HepG2 (cell line): ENCODE data around the gene IQGAP2. TPM values are rescaled to one million over a fixed set of nuclear protein-coding genes. Genes with fewer than 3 reads are reported as not detected.

Experiments
- FOXP4 ChIP-seq: sonication (generic); formaldehyde crosslinking; IDR thresholded peaks from 2 replicates; pipeline ENCODE4 v1.4.0; 2020; ENCODE audit warnings: missing genetic modification reagents
- ZNF710 ChIP-seq: sonication (generic); formaldehyde crosslinking; IDR thresholded peaks from 2 replicates; pipeline ENCODE4 v1.5.0; 2020; ENCODE audit warnings: mild to moderate bottlenecking, missing genetic modification reagents, borderline replicate concordance
- polyA plus RNA-seq, 8 experiments: library from polyadenylated mRNA; depleted of rRNA in 3 of 8; stranded (reverse) in 7 of 8; unstranded in 1 of 8; fragments of >200 nt; fragmentation: Illumina TruSeq in 4 of 8; extraction: Trizol in 4 of 8; gene quantifications; 2 replicates each; pipeline versions ENCODE4 v1.2.1 to v1.2.3, GENCODE V29; 2011 to 2016; ENCODE audit warnings: low read depth in 4 of 8, missing spikeins in 1 of 8, mixed read lengths in 1 of 8; ENCODE audit not compliant: insufficient read depth in 1 of 8
- total RNA-seq, 5 experiments: library from RNA; depleted of rRNA; stranded (reverse); fragments of >200 nt; fragmentation: Illumina TruSeq; extraction: Trizol; gene quantifications; 2 replicates each; pipeline ENCODE4 v1.2.3, GENCODE V29; 2016; ENCODE audit warnings: low read depth in 1 of 5
- TF ChIP-seq, protein P1 (sequence below): sonication (generic); formaldehyde crosslinking; IDR thresholded peaks from 2 replicates; pipeline ENCODE4 v1.5.0; 2020; ENCODE audit warnings: mild to moderate bottlenecking, missing genetic modification reagents
- TF ChIP-seq, protein P2 (sequence below): sonication (generic); formaldehyde crosslinking; IDR thresholded peaks from 2 replicates; pipeline ENCODE4 v1.4.0; 2020; ENCODE audit warnings: missing genetic modification reagents

The IQGAP2 gene
- total and polyA plus RNA-seq, 2 of the 13 experiments (the other 11 are each of a cell fraction or from before 2014, with no cell fraction given), result 35.2 to 83.3 TPM

- TF ChIP-seq ZNF710 (CRISPR knock-in tag) (no peak), FOXP4 (no peak)
- TF ChIP-seq, protein P1, sequence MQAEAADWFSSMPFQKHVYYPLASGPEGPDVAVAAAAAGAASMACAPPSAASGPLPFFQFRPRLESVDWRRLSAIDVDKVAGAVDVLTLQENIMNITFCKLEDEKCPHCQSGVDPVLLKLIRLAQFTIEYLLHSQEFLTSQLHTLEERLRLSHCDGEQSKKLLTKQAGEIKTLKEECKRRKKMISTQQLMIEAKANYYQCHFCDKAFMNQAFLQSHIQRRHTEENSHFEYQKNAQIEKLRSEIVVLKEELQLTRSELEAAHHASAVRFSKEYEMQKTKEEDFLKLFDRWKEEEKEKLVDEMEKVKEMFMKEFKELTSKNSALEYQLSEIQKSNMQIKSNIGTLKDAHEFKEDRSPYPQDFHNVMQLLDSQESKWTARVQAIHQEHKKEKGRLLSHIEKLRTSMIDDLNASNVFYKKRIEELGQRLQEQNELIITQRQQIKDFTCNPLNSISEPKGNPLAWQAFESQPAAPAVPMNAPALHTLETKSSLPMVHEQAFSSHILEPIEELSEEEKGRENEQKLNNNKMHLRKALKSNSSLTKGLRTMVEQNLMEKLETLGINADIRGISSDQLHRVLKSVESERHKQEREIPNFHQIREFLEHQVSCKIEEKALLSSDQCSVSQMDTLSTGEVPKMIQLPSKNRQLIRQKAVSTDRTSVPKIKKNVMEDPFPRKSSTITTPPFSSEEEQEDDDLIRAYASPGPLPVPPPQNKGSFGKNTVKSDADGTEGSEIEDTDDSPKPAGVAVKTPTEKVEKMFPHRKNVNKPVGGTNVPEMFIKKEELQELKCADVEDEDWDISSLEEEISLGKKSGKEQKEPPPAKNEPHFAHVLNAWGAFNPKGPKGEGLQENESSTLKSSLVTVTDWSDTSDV (CRISPR knock-in tag), result no peak
- TF ChIP-seq, protein P2, sequence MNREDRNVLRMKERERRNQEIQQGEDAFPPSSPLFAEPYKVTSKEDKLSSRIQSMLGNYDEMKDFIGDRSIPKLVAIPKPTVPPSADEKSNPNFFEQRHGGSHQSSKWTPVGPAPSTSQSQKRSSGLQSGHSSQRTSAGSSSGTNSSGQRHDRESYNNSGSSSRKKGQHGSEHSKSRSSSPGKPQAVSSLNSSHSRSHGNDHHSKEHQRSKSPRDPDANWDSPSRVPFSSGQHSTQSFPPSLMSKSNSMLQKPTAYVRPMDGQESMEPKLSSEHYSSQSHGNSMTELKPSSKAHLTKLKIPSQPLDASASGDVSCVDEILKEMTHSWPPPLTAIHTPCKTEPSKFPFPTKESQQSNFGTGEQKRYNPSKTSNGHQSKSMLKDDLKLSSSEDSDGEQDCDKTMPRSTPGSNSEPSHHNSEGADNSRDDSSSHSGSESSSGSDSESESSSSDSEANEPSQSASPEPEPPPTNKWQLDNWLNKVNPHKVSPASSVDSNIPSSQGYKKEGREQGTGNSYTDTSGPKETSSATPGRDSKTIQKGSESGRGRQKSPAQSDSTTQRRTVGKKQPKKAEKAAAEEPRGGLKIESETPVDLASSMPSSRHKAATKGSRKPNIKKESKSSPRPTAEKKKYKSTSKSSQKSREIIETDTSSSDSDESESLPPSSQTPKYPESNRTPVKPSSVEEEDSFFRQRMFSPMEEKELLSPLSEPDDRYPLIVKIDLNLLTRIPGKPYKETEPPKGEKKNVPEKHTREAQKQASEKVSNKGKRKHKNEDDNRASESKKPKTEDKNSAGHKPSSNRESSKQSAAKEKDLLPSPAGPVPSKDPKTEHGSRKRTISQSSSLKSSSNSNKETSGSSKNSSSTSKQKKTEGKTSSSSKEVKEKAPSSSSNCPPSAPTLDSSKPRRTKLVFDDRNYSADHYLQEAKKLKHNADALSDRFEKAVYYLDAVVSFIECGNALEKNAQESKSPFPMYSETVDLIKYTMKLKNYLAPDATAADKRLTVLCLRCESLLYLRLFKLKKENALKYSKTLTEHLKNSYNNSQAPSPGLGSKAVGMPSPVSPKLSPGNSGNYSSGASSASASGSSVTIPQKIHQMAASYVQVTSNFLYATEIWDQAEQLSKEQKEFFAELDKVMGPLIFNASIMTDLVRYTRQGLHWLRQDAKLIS, result no peak
- TF ChIP-seq, all 625 proteins: peak for 0
These were observed 66.7 kb downstream of the IQGAP2 start (continued) for GRCh38 chr5:76469656-76470290.
